Transverse colon (tissue), 4 donors: Measurements from ENCODE around the gene METTL5.
"Not testable (repeated sequence)": the region's sequence is repeated elsewhere in the genome, so short reads cannot be mapped to it uniquely, and the experiment has no call there.

Experiments
- EP300 ChIP-seq: sonication (generic); formaldehyde crosslinking; IDR thresholded peaks from one replicate; pipeline ENCODE4 v1.6.1; 2017; ENCODE audit warnings: antibody characterized with exemption, low read depth
- POLR2A ChIP-seq: fragments of 450-650 bp; IDR thresholded peaks from one replicate; pipeline ENCODE4 v1.6.1; 2016; ENCODE audit warnings: antibody characterized with exemption, mild to moderate bottlenecking, moderate library complexity
- POLR2AphosphoS5 ChIP-seq, 3 donors: sonication (generic); formaldehyde crosslinking; IDR thresholded peaks; one replicate each; pipeline ENCODE4 v1.6.1; 2016; ENCODE audit warnings: antibody characterized with exemption in 3 of 3
- TF ChIP-seq, protein P1 (sequence below), 5 experiments: fragments of 200-600 bp in 3 of 5; fragments of 450-650 bp in 2 of 5; sonication (generic) in 3 of 5; IDR thresholded peaks; 1 replicate in 2 of 5; 2 replicates in 3 of 5; pipeline ENCODE4 v1.5.1; 2016 to 2017; ENCODE audit warnings: antibody characterized with exemption in 5 of 5, inconsistent platforms in 3 of 5, mild to moderate bottlenecking in 2 of 5, moderate library complexity in 1 of 5

DNA sequence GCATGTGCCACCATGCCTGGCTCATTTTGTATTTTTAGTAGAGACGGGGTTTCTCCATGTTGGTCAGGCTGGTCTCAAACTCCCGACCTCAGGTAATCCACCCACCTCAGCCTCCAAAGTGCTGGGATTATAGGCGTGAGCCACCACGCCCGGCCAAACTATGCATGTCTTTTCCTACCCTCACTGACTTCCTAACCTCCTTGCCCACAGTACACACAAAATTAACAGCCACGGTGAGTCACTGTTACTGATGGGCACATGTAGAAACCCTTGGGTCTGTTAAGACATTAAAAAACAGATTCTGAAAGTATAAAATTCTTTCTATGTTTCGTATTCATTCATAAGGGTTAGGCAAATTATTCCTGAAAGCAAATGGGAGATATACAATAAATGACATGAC is 4.6 kb downstream of the METTL5 start:
- not testable (repeated sequence) for TF ChIP-seq POLR2A; POLR2AphosphoS5 (IDR thresholded peaks at IDR 0.05); EP300
- TF ChIP-seq, protein P1, sequence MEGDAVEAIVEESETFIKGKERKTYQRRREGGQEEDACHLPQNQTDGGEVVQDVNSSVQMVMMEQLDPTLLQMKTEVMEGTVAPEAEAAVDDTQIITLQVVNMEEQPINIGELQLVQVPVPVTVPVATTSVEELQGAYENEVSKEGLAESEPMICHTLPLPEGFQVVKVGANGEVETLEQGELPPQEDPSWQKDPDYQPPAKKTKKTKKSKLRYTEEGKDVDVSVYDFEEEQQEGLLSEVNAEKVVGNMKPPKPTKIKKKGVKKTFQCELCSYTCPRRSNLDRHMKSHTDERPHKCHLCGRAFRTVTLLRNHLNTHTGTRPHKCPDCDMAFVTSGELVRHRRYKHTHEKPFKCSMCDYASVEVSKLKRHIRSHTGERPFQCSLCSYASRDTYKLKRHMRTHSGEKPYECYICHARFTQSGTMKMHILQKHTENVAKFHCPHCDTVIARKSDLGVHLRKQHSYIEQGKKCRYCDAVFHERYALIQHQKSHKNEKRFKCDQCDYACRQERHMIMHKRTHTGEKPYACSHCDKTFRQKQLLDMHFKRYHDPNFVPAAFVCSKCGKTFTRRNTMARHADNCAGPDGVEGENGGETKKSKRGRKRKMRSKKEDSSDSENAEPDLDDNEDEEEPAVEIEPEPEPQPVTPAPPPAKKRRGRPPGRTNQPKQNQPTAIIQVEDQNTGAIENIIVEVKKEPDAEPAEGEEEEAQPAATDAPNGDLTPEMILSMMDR (IDR thresholded peaks at IDR 0.05): not testable (repeated sequence)
